GM06990 (cell line): ENCODE results near the gene CFAP100.

Experiments
- DNase-seq: peaks from one replicate; pipeline ENCODE4 v3.0.0-alpha.2; 2011; ENCODE audit not compliant: insufficient read length; ENCODE audit errors: extremely low read depth
- H3K27me3 ChIP-seq: replicated peaks from 2 replicates; pipeline ENCODE4 v1.6.0; 2011; ENCODE audit warnings: low read length; ENCODE audit not compliant: control insufficient read depth, insufficient read depth
- H3K36me3 ChIP-seq: 2 replicates; pipeline ENCODE4 v1.5.1; 2011; ENCODE audit warnings: low read length; ENCODE audit not compliant: control insufficient read depth, insufficient read depth
- H3K4me3 ChIP-seq: replicated peaks from 2 replicates; pipeline ENCODE4 v1.5.1; 2011; ENCODE audit warnings: low read depth, mild to moderate bottlenecking, control low read depth, low read length
- TF ChIP-seq, protein P1 (sequence below): IDR thresholded peaks from 2 replicates; pipeline ENCODE4 v1.5.1; 2011; ENCODE audit warnings: low read length, control low read depth, mild to moderate bottlenecking, inconsistent platforms; ENCODE audit not compliant: insufficient read depth, poor library complexity, severe bottlenecking

The CFAP100 gene

GRCh38 chr3:126398423-126399350 is 4.0 kb downstream of the CFAP100 start:
- TF ChIP-seq, protein P1, sequence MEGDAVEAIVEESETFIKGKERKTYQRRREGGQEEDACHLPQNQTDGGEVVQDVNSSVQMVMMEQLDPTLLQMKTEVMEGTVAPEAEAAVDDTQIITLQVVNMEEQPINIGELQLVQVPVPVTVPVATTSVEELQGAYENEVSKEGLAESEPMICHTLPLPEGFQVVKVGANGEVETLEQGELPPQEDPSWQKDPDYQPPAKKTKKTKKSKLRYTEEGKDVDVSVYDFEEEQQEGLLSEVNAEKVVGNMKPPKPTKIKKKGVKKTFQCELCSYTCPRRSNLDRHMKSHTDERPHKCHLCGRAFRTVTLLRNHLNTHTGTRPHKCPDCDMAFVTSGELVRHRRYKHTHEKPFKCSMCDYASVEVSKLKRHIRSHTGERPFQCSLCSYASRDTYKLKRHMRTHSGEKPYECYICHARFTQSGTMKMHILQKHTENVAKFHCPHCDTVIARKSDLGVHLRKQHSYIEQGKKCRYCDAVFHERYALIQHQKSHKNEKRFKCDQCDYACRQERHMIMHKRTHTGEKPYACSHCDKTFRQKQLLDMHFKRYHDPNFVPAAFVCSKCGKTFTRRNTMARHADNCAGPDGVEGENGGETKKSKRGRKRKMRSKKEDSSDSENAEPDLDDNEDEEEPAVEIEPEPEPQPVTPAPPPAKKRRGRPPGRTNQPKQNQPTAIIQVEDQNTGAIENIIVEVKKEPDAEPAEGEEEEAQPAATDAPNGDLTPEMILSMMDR = no peak
- DNase-seq = no peak
- no peak overlapping the region for H3K4me3 ChIP-seq
- no peaks in the 10 kb centered on the region for H3K36me3 ChIP-seq
- no peaks in the 10 kb centered on the region; the same call in 1 of the 2 replicates for H3K27me3 ChIP-seq

DNA sequence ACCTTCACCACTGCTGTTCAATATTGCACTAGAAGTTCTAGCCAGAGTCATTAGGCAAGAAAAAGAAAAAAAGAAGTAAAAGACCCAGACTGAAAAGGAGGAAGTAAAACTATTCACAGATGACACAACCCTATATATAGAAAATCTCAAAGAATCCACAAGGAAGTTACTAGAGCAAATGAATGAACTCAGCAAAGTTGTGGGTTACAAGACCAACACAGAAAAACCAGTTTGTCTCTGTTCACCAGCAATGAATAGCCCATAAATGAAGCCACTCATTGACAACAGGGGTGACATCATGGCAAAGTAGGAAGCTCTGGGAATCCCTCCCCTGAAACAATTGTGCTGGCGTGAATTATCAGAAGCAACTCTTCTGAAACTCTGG is 4.6 kb downstream of the CFAP100 start:
- TF ChIP-seq, protein P1 = no peak
- Histone ChIP-seq H3K27me3 (no peaks in the 10 kb centered on the region; the same call in 1 of the 2 replicates), H3K36me3 (no peaks in the 10 kb centered on the region), H3K4me3 (no peak overlapping the region)
- DNase-seq = peak; percentile 38

- no peak overlapping the region for H3K4me3 ChIP-seq
- TF ChIP-seq, protein P1 = no peak
- DNase-seq = no peak
- no peaks in the 10 kb centered on the region; the same call in 1 of the 2 replicates for H3K27me3 ChIP-seq
- H3K36me3 ChIP-seq = no peaks in the 10 kb centered on the region
Observed at GRCh38 chr3:126399756-126400155, 5.0 kb downstream of the CFAP100 start.

DNA sequence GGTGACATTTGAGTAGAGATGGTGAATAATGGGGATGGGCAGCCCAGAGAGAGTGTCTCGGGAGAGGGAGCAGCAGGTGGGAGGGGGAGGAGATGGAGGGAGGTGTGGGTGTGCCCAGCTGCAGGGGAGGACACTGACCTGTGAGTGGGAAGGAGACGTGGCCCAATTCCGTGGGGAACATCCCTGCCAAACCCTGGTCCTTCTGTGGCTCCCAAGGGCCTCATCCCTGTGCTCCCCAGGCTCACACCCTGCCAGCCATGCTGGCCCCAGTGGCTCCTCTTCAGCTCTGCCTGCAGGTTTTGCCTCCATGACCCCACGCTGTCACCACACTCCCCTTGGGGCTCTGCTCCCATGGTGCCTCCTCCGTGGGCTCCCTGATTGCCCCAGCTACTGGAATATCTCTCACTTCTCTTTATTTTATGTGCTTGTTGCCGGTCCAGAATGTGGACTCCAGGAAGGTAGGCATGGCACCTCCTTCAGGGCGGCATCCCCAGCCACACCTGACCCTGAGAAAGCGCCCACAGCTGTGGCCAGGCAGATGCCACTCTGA is 7.0 kb downstream of the CFAP100 start:
- Histone ChIP-seq H3K27me3 (no peaks in the 10 kb centered on the region; the same call in 1 of the 2 replicates), H3K4me3 (no peak overlapping the region), H3K36me3 (no peaks in the 10 kb centered on the region)
- no peak for DNase-seq
- TF ChIP-seq, protein P1 = no peak

DNA sequence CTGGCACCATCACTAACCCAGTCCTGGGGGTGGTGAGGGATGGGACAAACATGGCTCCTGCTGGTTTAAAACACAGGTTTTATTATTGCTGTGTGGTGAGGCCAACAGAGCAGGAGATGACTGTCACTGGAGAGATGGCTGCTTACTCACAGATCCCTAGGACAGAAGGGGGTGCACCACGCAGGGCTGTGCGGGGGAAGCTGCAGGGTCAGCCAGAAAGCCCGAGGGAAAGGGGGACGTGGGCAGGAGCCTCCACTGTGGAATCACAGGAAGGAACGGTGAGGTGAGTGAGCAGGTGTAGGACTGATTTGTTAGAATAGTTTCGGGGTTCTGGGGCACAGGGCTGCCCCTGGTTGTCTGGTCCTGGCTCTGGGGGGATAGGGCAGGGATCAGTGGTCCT is 7.5 kb downstream of the CFAP100 start:
- TF ChIP-seq, protein P1 = no peak
- no peak for DNase-seq
- Histone ChIP-seq H3K4me3 (no peak overlapping the region), H3K27me3 (no peaks in the 10 kb centered on the region; the same call in 1 of the 2 replicates), H3K36me3 (no peaks in the 10 kb centered on the region)
